ENCODE measurements around the gene DBR1.

DNA sequence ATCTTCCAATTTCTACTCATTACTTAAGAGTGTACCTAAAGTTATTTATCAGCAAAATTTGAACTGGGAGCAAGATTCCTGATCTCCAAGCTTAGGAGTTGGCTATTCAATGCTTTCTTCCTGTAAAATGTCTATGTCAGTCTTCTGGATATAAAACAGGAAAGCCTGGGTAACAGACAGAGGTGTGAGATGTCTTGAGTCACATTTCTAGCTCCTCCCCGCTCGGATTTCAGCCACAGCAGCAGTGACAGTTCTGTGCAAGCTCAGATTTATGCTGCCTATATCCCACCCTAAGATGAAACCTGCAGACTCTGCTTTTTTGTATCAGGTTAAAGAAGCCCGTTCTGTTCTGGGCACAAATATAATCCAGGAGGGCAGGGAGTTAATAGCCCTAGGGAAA is 10.3 kb upstream of the DBR1 start:
- TF ChIP-seq, protein P1, sequence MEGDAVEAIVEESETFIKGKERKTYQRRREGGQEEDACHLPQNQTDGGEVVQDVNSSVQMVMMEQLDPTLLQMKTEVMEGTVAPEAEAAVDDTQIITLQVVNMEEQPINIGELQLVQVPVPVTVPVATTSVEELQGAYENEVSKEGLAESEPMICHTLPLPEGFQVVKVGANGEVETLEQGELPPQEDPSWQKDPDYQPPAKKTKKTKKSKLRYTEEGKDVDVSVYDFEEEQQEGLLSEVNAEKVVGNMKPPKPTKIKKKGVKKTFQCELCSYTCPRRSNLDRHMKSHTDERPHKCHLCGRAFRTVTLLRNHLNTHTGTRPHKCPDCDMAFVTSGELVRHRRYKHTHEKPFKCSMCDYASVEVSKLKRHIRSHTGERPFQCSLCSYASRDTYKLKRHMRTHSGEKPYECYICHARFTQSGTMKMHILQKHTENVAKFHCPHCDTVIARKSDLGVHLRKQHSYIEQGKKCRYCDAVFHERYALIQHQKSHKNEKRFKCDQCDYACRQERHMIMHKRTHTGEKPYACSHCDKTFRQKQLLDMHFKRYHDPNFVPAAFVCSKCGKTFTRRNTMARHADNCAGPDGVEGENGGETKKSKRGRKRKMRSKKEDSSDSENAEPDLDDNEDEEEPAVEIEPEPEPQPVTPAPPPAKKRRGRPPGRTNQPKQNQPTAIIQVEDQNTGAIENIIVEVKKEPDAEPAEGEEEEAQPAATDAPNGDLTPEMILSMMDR (IDR thresholded peaks at IDR 0.05 in 8 of 11, conservative IDR thresholded peaks at IDR 0.05 in 3 of 11), result no peak
- TF ChIP-seq POLR2A (IDR thresholded peaks at IDR 0.05), result no peak

Data from spleen (tissue), 7 donors.